Adipose tissue (tissue), 3 donors: ENCODE data around the gene OR6J1. TPM values are rescaled to one million over a fixed set of nuclear protein-coding genes. Genes with fewer than 3 reads are reported as not detected.
"Not testable (repeated sequence)": the region's sequence is repeated elsewhere in the genome, so short reads cannot be mapped to it uniquely, and the experiment has no call there.

ENCODE experiments used
- H3K27ac ChIP-seq: one replicate; pipeline ENCODE4 v1.5.1; 2013; ENCODE audit warnings: low read depth, low read length
- WGBS, 3 donors: extraction: QIAGEN DNeasy Blood & Tissue Kit; methylation state at CpG; one replicate each; pipeline ENCODE4 v1.1.7; 2013; 5-methylcytosine and 5-hydroxymethylcytosine counted together
- polyA plus RNA-seq, 3 donors: library from polyadenylated mRNA; stranded (reverse); fragments of 200-250 nt; gene quantifications; one replicate each; pipeline ENCODE4 v1.2.3, GENCODE V29; 2013
- donor health status: healthy with polysubstance abuse.
- donor health status: Bipolar disorder and iron deficiency.
- donor health status: healthy.

Gene OR6J1
- polyA plus RNA-seq, 3 donors, result not detected

DNA sequence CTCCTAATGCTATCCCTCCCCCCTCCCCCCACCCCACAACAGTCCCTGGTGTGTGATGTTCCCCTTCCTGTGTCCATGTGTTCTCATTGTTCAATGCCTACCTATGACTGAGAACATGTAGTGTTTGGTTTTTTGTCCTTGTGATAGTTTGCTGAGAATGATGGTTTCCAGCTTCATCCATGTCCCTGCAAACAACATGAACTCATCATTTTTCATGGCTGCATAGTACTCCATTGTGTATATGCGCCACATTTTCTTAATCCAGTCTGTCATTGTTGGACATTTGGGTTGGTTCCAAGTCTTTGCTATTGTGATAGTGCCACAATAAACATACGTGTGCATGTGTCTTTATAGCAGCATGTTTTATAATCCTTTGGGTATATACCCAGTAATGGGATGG lies 28.4 kb downstream of the OR6J1 start:
- not testable (repeated sequence) for H3K27ac ChIP-seq
- WGBS, 3 donors, result 90 to 94% (median 92%) methylated on average over 2 of the region's 2 CpGs

- H3K27ac ChIP-seq, result no peak overlapping the region
- WGBS, 3 donors, result 23 to 37% (median 28%) methylated on average over 6 of the region's 6 CpGs
Observed at GRCh38 chr14:22614240-22614799, 29.8 kb downstream of the OR6J1 start.

- WGBS, 3 donors, result 55 to 63% (median 60%) methylated on average over 3 of the region's 3 CpGs
Observed at GRCh38 chr14:22613736-22614239, 30.4 kb downstream of the OR6J1 start.

DNA sequence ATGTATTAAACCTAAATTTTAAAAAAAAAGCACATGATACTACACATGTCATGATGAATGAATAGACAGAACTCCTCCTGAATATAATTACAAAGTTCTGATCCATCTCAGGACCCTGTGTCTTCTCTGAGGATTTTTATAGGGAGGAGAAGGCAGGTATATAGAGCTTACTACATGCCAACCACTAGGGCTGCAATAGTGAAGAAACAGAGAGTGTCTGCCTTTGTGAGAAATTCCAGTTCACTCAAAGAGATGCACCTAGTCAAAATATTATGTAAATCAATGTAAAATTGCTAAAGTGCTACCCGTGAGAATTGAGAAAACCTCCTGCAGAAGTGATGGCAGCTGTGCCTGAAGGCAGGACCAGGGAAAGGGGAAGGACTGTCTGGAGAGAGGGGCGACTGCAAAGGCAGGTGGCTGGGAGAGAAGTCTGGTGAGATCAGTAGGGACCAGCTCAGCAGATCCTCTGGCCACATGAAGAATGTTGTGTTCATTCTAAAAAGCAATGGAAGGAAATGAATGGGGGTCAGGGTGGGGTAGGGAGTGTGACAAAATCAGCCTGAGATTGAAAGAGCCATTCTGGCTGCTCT lies 31.0 kb downstream of the OR6J1 start:
- H3K27ac ChIP-seq, result no peak overlapping the region
- 44 to 63% (median 48%) methylated on average over 2 of the region's 2 CpGs for WGBS, 3 donors

More at GRCh38 chr14:22613736-22614239, 30.4 kb downstream of the OR6J1 start:
- no peak overlapping the region for H3K27ac ChIP-seq

- no peak overlapping the region for H3K27ac ChIP-seq
- WGBS, 3 donors, result 87 to 92% (median 87%) methylated on average over 2 of the region's 2 CpGs
Observed at GRCh38 chr14:22610931-22611330, 33.2 kb downstream of the OR6J1 start.

- H3K27ac ChIP-seq, result no peak overlapping the region
- WGBS, 3 donors, result 75 to 94% (median 88%) methylated on average over 3 of the region's 3 CpGs
Observed at GRCh38 chr14:22607291-22607690, 36.9 kb downstream of the OR6J1 start.

- WGBS, 3 donors, result 91 to 94% (median 93%) methylated on average over 6 of the region's 6 CpGs
Observed at GRCh38 chr14:22606380-22606779, 37.8 kb downstream of the OR6J1 start.

DNA sequence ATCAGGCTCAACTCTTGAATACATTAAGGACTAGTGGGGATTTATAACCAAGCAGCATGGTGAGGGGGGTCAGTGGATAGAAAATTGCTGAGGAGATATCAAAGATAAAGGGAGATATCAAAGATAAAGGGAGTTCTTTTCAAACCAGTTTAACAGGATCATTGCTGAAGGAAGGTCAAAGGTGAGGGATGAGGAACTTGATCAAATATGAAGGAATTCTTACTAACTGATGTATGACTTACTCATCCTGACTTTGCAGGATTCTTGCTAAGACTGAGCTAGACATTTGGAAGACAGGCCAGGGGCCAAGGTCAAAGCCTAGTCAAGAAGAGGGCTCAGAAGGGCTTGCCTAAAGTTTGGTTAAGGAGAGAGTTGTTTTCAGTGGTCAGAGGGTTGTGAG lies 41.3 kb downstream of the OR6J1 start:
- no peak overlapping the region for H3K27ac ChIP-seq

More at GRCh38 chr14:22606380-22606779, 37.8 kb downstream of the OR6J1 start:
- H3K27ac ChIP-seq, result no peak overlapping the region

DNA sequence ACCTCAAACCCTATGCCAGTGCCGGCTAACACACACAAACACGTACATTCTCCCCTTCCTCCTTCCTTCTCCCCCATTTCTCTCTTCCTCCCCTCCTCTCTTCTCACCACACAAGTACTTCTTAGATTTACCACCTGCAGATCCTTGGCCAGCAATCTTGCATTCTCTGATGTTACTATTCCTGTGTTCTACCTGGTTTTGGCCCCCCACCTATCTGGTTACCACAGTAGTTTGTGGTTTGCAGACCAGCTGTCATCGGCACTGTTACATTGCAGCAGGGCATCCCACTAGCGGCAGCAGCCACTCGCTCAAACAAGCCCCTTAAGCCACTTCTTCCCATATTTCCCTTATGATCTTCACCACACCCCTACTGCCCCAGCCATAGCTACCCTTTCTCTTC lies 42.2 kb downstream of the OR6J1 start:
- 62 to 93% (median 64%) methylated on average over 5 of the region's 5 CpGs for WGBS, 3 donors
- H3K27ac ChIP-seq, result no peak overlapping the region

- no peak overlapping the region for H3K27ac ChIP-seq
- WGBS, 3 donors, result 81 to 88% (median 85%) methylated on average over 2 of the region's 2 CpGs
Observed at GRCh38 chr14:22601456-22601855, 42.7 kb downstream of the OR6J1 start.

DNA sequence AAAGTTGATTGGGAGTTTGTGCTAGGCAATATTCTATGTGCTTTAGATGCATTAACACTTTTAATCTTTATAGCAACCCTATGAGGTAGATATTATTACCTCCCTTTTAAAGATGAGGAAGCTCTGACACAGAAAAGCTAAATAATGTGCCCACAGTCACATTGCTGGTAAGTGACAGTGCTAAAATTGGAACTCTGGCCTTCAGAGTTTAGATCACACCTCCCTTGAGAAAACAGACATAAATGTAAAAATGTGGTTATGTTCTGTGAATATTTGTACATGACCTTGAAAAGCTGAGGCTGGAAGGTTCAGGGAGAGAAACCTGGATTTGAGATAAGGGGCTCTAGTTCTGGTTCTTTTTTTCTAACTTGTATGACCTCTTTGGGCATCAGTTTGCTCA lies 44.1 kb downstream of the OR6J1 start:
- H3K27ac ChIP-seq, result no peak overlapping the region

GRCh38 chr14:22599349-22599748 lies 44.8 kb downstream of the OR6J1 start:
- H3K27ac ChIP-seq, result no peak overlapping the region
- WGBS, 3 donors, result 73 to 94% (median 92%) methylated on average over 3 of the region's 3 CpGs

DNA sequence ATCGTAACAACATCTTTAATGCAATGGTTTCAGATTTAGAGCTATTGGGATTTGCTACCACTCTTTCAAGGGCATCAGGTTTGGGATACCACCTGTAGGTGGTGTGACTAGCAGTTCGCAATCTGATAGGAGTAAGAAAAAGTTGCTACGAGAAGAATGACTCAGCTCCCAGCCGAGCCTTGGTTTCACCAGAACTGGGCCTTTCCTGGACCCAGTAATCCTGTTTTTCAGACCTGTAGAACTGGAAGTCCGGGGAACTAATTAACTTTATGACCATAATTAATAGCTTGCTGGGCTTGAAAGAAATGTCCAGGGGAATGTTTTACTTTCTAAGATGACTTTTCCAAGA lies 45.3 kb downstream of the OR6J1 start:
- no peak overlapping the region for H3K27ac ChIP-seq
- WGBS, 3 donors, result 1 to 3% (median 2%) methylated on average over 5 of the region's 5 CpGs

DNA sequence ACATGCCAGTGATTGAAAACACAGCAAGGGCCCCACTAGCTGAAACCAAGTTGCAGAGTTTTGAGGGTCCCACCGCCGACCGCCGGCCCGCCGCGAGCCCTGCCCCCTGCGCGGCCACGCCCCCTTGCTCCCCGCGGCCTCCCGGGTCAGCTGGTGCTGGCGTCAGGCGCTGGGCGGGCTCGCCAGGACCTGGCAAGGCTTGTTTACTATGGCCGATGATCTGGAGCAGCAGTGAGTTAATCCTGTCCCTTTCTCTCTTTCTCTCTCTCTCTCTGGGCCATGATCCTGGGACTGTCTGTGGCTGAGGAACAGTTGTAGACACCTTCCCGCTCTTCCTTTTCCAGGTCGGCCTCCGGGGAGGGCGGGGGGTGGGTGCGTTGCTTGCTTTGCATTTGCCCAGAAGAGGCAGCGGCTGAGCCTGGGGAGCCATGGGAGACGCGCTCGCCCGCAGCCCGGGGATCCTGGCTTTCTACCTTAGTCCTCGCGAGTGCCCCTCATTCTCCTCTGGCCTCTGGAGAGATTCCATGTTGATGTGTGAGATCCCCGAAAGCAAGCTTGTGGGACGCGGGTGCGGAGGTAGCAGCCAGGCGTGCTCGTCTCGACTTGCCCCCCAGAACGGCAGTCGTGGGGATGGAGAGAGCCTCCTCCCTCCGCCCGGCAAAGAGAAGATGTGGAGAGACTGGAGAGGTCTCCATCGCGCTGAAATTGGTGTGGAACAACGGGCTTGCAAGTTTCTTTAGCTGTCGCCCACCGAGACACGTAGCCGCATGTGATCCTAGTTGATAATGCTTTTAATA lies 45.9 kb downstream of the OR6J1 start, which contains the start of gene ABHD4:
ABHD4 (plus strand) TSS at position 202 of the 797 bp plus-strand sequence; CDS start at position 209, 7 bp downstream.
- H3K27ac ChIP-seq, result no peak within 1 kb of the TSS
- WGBS, 3 donors, result 0% methylated on average over 49 of the region's 49 CpGs

DNA sequence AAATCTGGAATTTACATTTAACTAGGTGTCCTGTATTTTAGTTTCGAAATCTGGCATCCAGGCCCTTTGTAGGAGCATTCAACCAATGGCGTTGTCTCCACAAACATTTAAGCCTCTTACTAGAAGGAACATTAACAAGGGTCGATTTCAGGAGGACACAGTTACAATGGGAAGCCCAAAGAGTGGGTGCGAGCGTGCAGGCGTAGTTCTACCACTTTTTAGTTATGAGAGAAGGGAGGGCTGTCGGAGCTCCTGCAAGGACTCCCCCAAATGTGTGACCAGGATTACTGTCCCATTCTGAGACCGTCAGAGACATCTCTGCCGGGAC lies 46.4 kb downstream of the OR6J1 start:
- 7 to 11% (median 10%) methylated on average over 9 of the region's 9 CpGs for WGBS, 3 donors
- no peak overlapping the region for H3K27ac ChIP-seq

DNA sequence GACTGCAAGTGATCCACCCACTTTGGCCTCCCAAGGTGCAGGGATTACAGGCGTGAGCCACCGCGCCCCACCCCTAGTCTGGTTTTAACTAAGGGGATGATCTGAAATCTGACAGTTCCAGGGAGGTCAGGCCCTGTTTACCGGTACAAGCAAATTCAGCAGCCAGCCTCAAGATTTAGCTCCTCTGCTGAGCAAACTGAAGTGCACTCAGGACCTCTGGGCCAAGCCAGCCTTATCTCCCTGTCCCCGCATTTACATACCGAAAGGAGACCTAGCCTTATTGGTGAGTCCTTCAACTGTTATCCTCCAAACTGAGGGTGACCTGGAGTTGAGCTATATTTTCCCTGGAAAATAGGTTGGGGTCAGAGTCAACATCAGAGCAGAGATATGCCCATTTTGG lies 46.9 kb downstream of the OR6J1 start:
- 69 to 88% (median 87%) methylated on average over 6 of the region's 6 CpGs for WGBS, 3 donors
- no peak overlapping the region for H3K27ac ChIP-seq

DNA sequence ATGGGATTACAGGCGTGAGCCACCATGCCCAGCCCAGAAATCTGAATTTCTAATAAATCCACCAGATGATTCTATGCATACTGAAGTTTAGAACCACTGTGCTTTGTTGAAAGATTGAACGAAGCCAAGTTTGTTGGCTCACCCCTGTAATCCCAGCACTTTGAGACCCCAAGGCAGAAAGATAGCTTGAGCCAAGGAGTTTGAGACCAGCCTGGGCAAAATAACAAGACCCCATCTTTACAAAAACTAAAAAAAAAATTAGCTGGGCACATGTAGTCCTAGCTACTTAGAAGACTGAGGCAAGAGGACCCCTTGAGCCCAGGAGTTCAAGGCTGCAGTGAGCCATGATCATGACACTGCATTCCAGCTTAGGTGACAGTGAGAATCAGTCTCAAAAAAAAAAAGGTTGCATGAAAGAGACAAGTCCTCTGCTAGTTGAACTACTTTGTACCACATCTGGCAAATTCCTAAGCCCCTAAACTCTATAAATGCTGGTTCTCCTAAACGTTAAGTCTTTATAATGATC lies 47.7 kb downstream of the OR6J1 start:
- no peak overlapping the region for H3K27ac ChIP-seq
- WGBS, 3 donors, result 82 to 85% (median 82%) methylated on average over 3 of the region's 3 CpGs

DNA sequence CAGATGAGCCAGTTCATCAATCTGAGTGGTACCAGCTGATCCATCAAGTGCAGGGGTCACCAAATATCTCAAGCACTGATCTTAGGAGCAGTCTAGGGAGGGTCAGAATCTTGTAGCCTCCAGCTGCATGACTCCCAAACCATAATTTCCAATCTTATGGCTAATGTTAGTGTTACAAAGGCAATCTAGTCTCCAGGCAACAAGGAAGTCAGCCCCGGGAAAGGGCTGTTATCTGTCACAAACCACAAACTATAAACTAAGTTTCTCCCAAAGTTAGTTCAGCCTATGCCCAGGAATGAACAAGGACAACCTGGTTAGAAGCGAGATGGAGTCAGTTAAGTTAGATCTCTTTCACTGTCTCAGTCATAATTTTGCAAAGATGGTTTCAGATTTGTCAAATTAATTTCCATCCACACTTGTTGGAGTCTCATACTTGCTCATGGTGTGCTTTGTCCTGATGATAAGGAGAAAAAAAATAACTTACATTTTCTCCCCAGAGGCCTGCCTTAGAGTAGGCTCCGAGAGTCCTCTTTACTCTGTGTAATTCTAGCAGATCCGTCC lies 49.9 kb downstream of the OR6J1 start:
- H3K27ac ChIP-seq, result no peak overlapping the region
- 41 to 57% (median 55%) methylated on average over 4 of the region's 4 CpGs for WGBS, 3 donors

GRCh38 chr14:22593601-22594000 lies 50.6 kb downstream of the OR6J1 start:
- no peak overlapping the region for H3K27ac ChIP-seq
- 73 to 87% (median 85%) methylated on average over 2 of the region's 2 CpGs for WGBS, 3 donors
